Activated T-cell treated with anti-CD3 and anti-CD28 coated beads for 4 hours (primary cell): Measurements from ENCODE around the gene RNF2.
"Not testable (repeated sequence)": the region's sequence is repeated elsewhere in the genome, so short reads cannot be mapped to it uniquely, and the experiment has no call there.

ENCODE experiments used
- DNase-seq: peaks from one replicate; pipeline ENCODE4 v3.0.0-alpha.2; 2020

The RNF2 gene

GRCh38 chr1:185050823-185051451 lies 5.6 kb downstream of the RNF2 start:
- no peak for DNase-seq

GRCh38 chr1:185053204-185053603 lies 7.8 kb downstream of the RNF2 start:
- no peak for DNase-seq

- DNase-seq: no peak
These were observed 9.2 kb downstream of the RNF2 start for GRCh38 chr1:185054365-185055060.

GRCh38 chr1:185058110-185058509 lies 12.8 kb downstream of the RNF2 start:
- DNase-seq: no peak

- DNase-seq: no peak
These were observed 13.5 kb downstream of the RNF2 start for GRCh38 chr1:185058876-185059275.

GRCh38 chr1:185059950-185060571 lies 14.7 kb downstream of the RNF2 start:
- no peak for DNase-seq

GRCh38 chr1:185062710-185063370 lies 17.5 kb downstream of the RNF2 start:
- DNase-seq: no peak

- no peak for DNase-seq
These were observed 18.4 kb downstream of the RNF2 start for GRCh38 chr1:185063719-185064118.

GRCh38 chr1:185065006-185065405 lies 19.6 kb downstream of the RNF2 start:
- DNase-seq: not testable (repeated sequence)

- DNase-seq: no peak
These were observed 20.8 kb downstream of the RNF2 start for GRCh38 chr1:185066181-185066580.

- no peak for DNase-seq
These were observed 23.0 kb downstream of the RNF2 start for GRCh38 chr1:185068341-185068740.

GRCh38 chr1:185069202-185069772 lies 23.9 kb downstream of the RNF2 start:
- no peak for DNase-seq

GRCh38 chr1:185070051-185070450 lies 24.7 kb downstream of the RNF2 start:
- DNase-seq: no peak

GRCh38 chr1:185073725-185074124 lies 28.4 kb downstream of the RNF2 start:
- DNase-seq: no peak

GRCh38 chr1:185074307-185074706 lies 28.9 kb downstream of the RNF2 start:
- no peak for DNase-seq

GRCh38 chr1:185075476-185075875 lies 30.1 kb downstream of the RNF2 start:
- DNase-seq: no peak

- DNase-seq: no peak
These were observed 32.0 kb downstream of the RNF2 start for GRCh38 chr1:185077374-185077773.

- no peak for DNase-seq
These were observed 35.1 kb downstream of the RNF2 start for GRCh38 chr1:185080422-185080821.

- DNase-seq: no peak
These were observed 38.5 kb downstream of the RNF2 start for GRCh38 chr1:185083818-185084217.

- no peak for DNase-seq
These were observed 41.7 kb downstream of the RNF2 start for GRCh38 chr1:185087101-185087500.

- no peak for DNase-seq
These were observed 42.4 kb downstream of the RNF2 start for GRCh38 chr1:185087746-185088145.

GRCh38 chr1:185091480-185091879 lies 46.1 kb downstream of the RNF2 start:
- DNase-seq: no peak

GRCh38 chr1:185094761-185095160 lies 49.4 kb downstream of the RNF2 start:
- no peak for DNase-seq
